Neural cell (in vitro differentiated cells): Measurements from ENCODE around the gene FOXC2. TPM values are rescaled to one million over a fixed set of nuclear protein-coding genes. Genes with fewer than 3 reads are reported as not detected.

Experiments
- H2AFZ ChIP-seq: fragments of 200-600, 300-800 bp; sonication (generic), shearing (Covaris generic); 2 replicates; pipeline ENCODE4 v1.6.0; 2014; ENCODE audit warnings: low read depth, mild to moderate bottlenecking, antibody characterized with exemption, low read length, moderate library complexity
- H3F3A ChIP-seq: fragments of 200-600 bp; shearing (Covaris generic); 2 replicates; pipeline ENCODE4 v1.6.1; 2016; ENCODE audit warnings: mild to moderate bottlenecking, moderate library complexity, mixed read lengths, antibody characterized with exemption, low read length; ENCODE audit not compliant: insufficient read depth, poor library complexity, severe bottlenecking
- H3K27ac ChIP-seq: fragments of 200-600, 300-800 bp; sonication (generic), shearing (Covaris generic); 2 replicates; pipeline ENCODE4 v1.5.1; 2014; ENCODE audit warnings: mild to moderate bottlenecking, low read length, moderate library complexity
- H3K27me3 ChIP-seq: fragments of 300-800, 200-600 bp; sonication (generic), shearing (Covaris generic); 2 replicates; pipeline ENCODE4 v1.6.0; 2014; ENCODE audit warnings: mild to moderate bottlenecking, low read depth, low read length, moderate library complexity; ENCODE audit not compliant: insufficient read depth
- H3K36me3 ChIP-seq: fragments of 300-800, 200-600 bp; sonication (generic), shearing (Covaris generic); 2 replicates; pipeline ENCODE4 v1.5.1; 2014; ENCODE audit warnings: mild to moderate bottlenecking, antibody characterized with exemption, low read length, moderate library complexity; ENCODE audit not compliant: insufficient read depth
- H3K4me2 ChIP-seq: fragments of 300-800, 200-600 bp; sonication (generic), shearing (Covaris generic); 2 replicates; pipeline ENCODE4 v1.6.0; 2014; ENCODE audit warnings: mild to moderate bottlenecking, low read length
- H3K4me3 ChIP-seq: fragments of 300-800, 200-600 bp; sonication (generic), shearing (Covaris generic); 2 replicates; pipeline ENCODE4 v1.5.1; 2014; ENCODE audit warnings: mild to moderate bottlenecking, low read length, moderate library complexity
- H3K79me2 ChIP-seq: fragments of 200-600 bp; shearing (Covaris generic); replicated peaks from 2 replicates; pipeline ENCODE4 v1.6.0; 2014; ENCODE audit warnings: mild to moderate bottlenecking, low read length, moderate library complexity; ENCODE audit not compliant: insufficient read depth
- H3K9ac ChIP-seq: fragments of 300-800, 200-600 bp; sonication (generic), shearing (Covaris generic); 2 replicates; pipeline ENCODE4 v1.6.1; 2016; ENCODE audit warnings: mild to moderate bottlenecking, low read length, mixed read lengths
- H3K9me2 ChIP-seq: fragments of 200-600 bp; shearing (Covaris generic); 2 replicates; pipeline ENCODE4 v1.6.1; 2016; ENCODE audit warnings: mild to moderate bottlenecking, low read length, mixed read lengths; ENCODE audit not compliant: insufficient read depth
- H3K9me3 ChIP-seq: fragments of 200-600, 300-800 bp; sonication (generic), shearing (Covaris generic); 2 replicates; pipeline ENCODE4 v1.6.1; 2016; ENCODE audit warnings: mild to moderate bottlenecking, mixed run types, low read length, moderate library complexity, mixed read lengths
- H4K20me1 ChIP-seq: fragments of 200-600 bp; shearing (Covaris generic); 2 replicates; pipeline ENCODE4 v1.6.1; 2016; ENCODE audit warnings: mild to moderate bottlenecking, mixed run types; ENCODE audit not compliant: insufficient read depth
- CTCF ChIP-seq: fragments of 450-650 bp; IDR thresholded peaks from 2 replicates; pipeline ENCODE4 v1.5.1; 2014; ENCODE audit warnings: antibody characterized with exemption, mild to moderate bottlenecking, moderate library complexity; ENCODE audit not compliant: poor library complexity, severe bottlenecking
- EP300 ChIP-seq: fragments of 450-650 bp; conservative IDR thresholded peaks from 2 replicates; pipeline ENCODE4 v1.6.1; 2014; ENCODE audit warnings: antibody characterized with exemption, mild to moderate bottlenecking, moderate library complexity; ENCODE audit not compliant: poor library complexity, severe bottlenecking
- EZH2 ChIP-seq: fragments of 200-600, 300-800 bp; shearing (Covaris generic), sonication (generic); IDR thresholded peaks from 2 replicates; pipeline ENCODE4 v1.6.1; 2014; ENCODE audit warnings: antibody characterized with exemption, low read length, borderline replicate concordance, mild to moderate bottlenecking; ENCODE audit not compliant: insufficient read depth, poor library complexity, severe bottlenecking
- MXI1 ChIP-seq: fragments of 450-650 bp; conservative IDR thresholded peaks from 2 replicates; pipeline ENCODE4 v1.6.1; 2014; ENCODE audit warnings: antibody characterized with exemption, mild to moderate bottlenecking; ENCODE audit not compliant: poor library complexity, severe bottlenecking
- POLR2AphosphoS5 ChIP-seq: IDR thresholded peaks from 2 replicates; pipeline ENCODE4 v1.6.1; 2012
- RAD21 ChIP-seq: fragments of 450-650 bp; conservative IDR thresholded peaks from 2 replicates; pipeline ENCODE4 v1.6.1; 2014; ENCODE audit warnings: antibody characterized with exemption, mild to moderate bottlenecking, moderate library complexity
- REST ChIP-seq: IDR thresholded peaks from 2 replicates; pipeline ENCODE4 v1.6.1; 2012; ENCODE audit warnings: borderline replicate concordance
- SMC3 ChIP-seq: fragments of 450-650 bp; conservative IDR thresholded peaks from 2 replicates; pipeline ENCODE4 v1.6.1; 2014; ENCODE audit warnings: antibody characterized with exemption, mild to moderate bottlenecking, moderate library complexity; ENCODE audit not compliant: poor library complexity
- TAF1 ChIP-seq: IDR thresholded peaks from 2 replicates; pipeline ENCODE4 v1.6.1; 2012; ENCODE audit warnings: low read depth
- polyA plus RNA-seq: library from polyadenylated mRNA; depleted of rRNA; stranded (reverse); fragments of >200 nt; gene quantifications from 2 replicates; pipeline ENCODE4 v1.2.3, GENCODE V29; 2014

Gene FOXC2
- polyA plus RNA-seq, 1 donor from 2014 or later, result not detected

- H3K4me3 ChIP-seq, result no peak overlapping the region
- H2AFZ ChIP-seq, result no peak overlapping the region
- H3K9ac ChIP-seq, result no peak overlapping the region
- TF ChIP-seq SMC3, result no peak
- no peak for TF ChIP-seq EP300
- no peaks in the 10 kb centered on the region for H3K36me3 ChIP-seq
- no peak overlapping the region for H3K27ac ChIP-seq
- no peaks in the 10 kb centered on the region for H3K9me3 ChIP-seq
- no peaks in the 10 kb centered on the region for H3K27me3 ChIP-seq
- H3K79me2 ChIP-seq, result no peaks in the 10 kb centered on the region
- H3K9me2 ChIP-seq, result no peaks in the 10 kb centered on the region
- no peaks in the 10 kb centered on the region for H3F3A ChIP-seq
- H4K20me1 ChIP-seq, result no peaks in the 10 kb centered on the region
- no peak overlapping the region for H3K4me2 ChIP-seq
Observed at GRCh38 chr16:86605950-86606349, 39.3 kb downstream of the FOXC2 start.

- no peak overlapping the region for H3K9ac ChIP-seq
- no peak overlapping the region for H3K4me2 ChIP-seq
- no peaks in the 10 kb centered on the region for H3K9me2 ChIP-seq
- TF ChIP-seq RAD21, result no peak
- no peak for TF ChIP-seq POLR2AphosphoS5
- no peak for TF ChIP-seq MXI1
- no peak for TF ChIP-seq CTCF
- TF ChIP-seq REST, result no peak
- no peak for TF ChIP-seq TAF1
- no peak for TF ChIP-seq EZH2
- TF ChIP-seq SMC3, result no peak
- TF ChIP-seq EP300, result no peak
- H3K36me3 ChIP-seq, result no peaks in the 10 kb centered on the region
- no peaks in the 10 kb centered on the region for H3K9me3 ChIP-seq
- H3K4me3 ChIP-seq, result no peak overlapping the region
- H2AFZ ChIP-seq, result no peak overlapping the region
- no peak overlapping the region for H3K27ac ChIP-seq
- no peaks in the 10 kb centered on the region for H3F3A ChIP-seq
- no peaks in the 10 kb centered on the region for H3K27me3 ChIP-seq
- no peaks in the 10 kb centered on the region for H4K20me1 ChIP-seq
- no peaks in the 10 kb centered on the region for H3K79me2 ChIP-seq
Observed at GRCh38 chr16:86608301-86608747, 41.7 kb downstream of the FOXC2 start.

- no peak overlapping the region for H3K9ac ChIP-seq
- no peaks in the 10 kb centered on the region for H3K9me2 ChIP-seq
- no peaks in the 10 kb centered on the region for H4K20me1 ChIP-seq
- H2AFZ ChIP-seq, result no peak overlapping the region
- no peaks in the 10 kb centered on the region for H3K36me3 ChIP-seq
- H3F3A ChIP-seq, result no peaks in the 10 kb centered on the region
- H3K27me3 ChIP-seq, result no peaks in the 10 kb centered on the region
- no peaks in the 10 kb centered on the region for H3K79me2 ChIP-seq
- TF ChIP-seq SMC3, result no peak
- no peak for TF ChIP-seq MXI1
- no peak for TF ChIP-seq REST
- H3K4me3 ChIP-seq, result no peak overlapping the region
- no peak overlapping the region for H3K4me2 ChIP-seq
- H3K9me3 ChIP-seq, result no peaks in the 10 kb centered on the region
- no peak overlapping the region for H3K27ac ChIP-seq
Observed at GRCh38 chr16:86609115-86609514, 42.5 kb downstream of the FOXC2 start.
